ENCODE measurements around the gene STC2.

STC2 gene

GRCh38 chr5:173328844-173329490 is 753 bp upstream of the STC2 start:
- peak; percentile 53 for DNase-seq

GRCh38 chr5:173327084-173327947 is 898 bp downstream of the STC2 start:
- peak; percentile 27 for DNase-seq

- no peak for DNase-seq
Observed at GRCh38 chr5:173326501-173326960, 1.7 kb downstream of the STC2 start.

GRCh38 chr5:173325091-173325698 is 3.0 kb downstream of the STC2 start:
- no peak for DNase-seq

- no peak for DNase-seq
Observed at GRCh38 chr5:173324115-173325001, 3.9 kb downstream of the STC2 start.

- DNase-seq = no peak
Observed at GRCh38 chr5:173323799-173324114, 4.5 kb downstream of the STC2 start.

GRCh38 chr5:173323106-173323798 is 5.0 kb downstream of the STC2 start:
- no peak for DNase-seq

GRCh38 chr5:173321886-173322285 is 6.3 kb downstream of the STC2 start:
- no peak for DNase-seq

- DNase-seq = no peak
Observed at GRCh38 chr5:173320259-173320658, 8.0 kb downstream of the STC2 start.

- no peak for DNase-seq
Observed at GRCh38 chr5:173319646-173320045, 8.6 kb downstream of the STC2 start.

- no peak for DNase-seq
Observed at GRCh38 chr5:173318881-173319620, 9.2 kb downstream of the STC2 start.

GRCh38 chr5:173318330-173318729 is 9.9 kb downstream of the STC2 start:
- DNase-seq = no peak

- no peak for DNase-seq
Observed at GRCh38 chr5:173317852-173318251, 10.4 kb downstream of the STC2 start.

- DNase-seq = no peak
Observed at GRCh38 chr5:173317091-173317730, 11.0 kb downstream of the STC2 start.

- DNase-seq = no peak
Observed at GRCh38 chr5:173316339-173317020, 11.7 kb downstream of the STC2 start.

GRCh38 chr5:173315495-173316338 is 12.5 kb downstream of the STC2 start:
- DNase-seq = no peak

GRCh38 chr5:173314166-173314952 is 13.9 kb downstream of the STC2 start:
- DNase-seq = no peak

GRCh38 chr5:173313351-173313801 is 14.8 kb downstream of the STC2 start:
- DNase-seq = no peak

Measured in stimulated activated CD4-positive, alpha-beta T cell treated with anti-CD3 and anti-CD28 coated beads, Interleukin-15, amount 100 ng/mL, for 24 hours (primary cell).